ENCODE data around the gene CCDC12. TPM values are rescaled to one million over a fixed set of nuclear protein-coding genes. Genes with fewer than 3 reads are reported as not detected.

The CCDC12 gene
- total and polyA plus RNA-seq, 2 donors (not counting 1 experiment from before 2014, with no cell fraction given): 84.0 to 97.3 TPM

- no peak overlapping the region for H2AFZ ChIP-seq (ENCODE audit: insufficient read depth, low read depth, low read length, poor library complexity, severe bottlenecking)
- intact Hi-C loops (cut with micrococcal nuclease): loop anchor here (1.0 to 10.0 kb wide), 2 partner anchors 75 to 402 kb away; no protein-coding TSS in a partner anchor
- Mint-ChIP-seq H3K4me3 (no peak overlapping the region), H3K4me1 (peaks cover 52% of the 10 kb centered on the region), H3K9me3 (ENCODE audit: insufficient read depth) (no peaks in the 10 kb centered on the region), H3K27ac (peak overlapping the region; percentile 83), H3K27me3 (no peaks in the 10 kb centered on the region)
- H4K20me1 ChIP-seq (ENCODE audit: control insufficient read depth, insufficient read depth, low read length, poor library complexity, severe bottlenecking): peaks cover 41% of the 10 kb centered on the region
- ChIA-PET CTCF (interaction anchor here (0.7 to 13.6 kb wide), 21 partner anchors 9 to 452 kb away, joined by 3 to 146 read pairs (median 4); partner anchors contain the start of gene NBEAL2), POLR2A (interaction anchor here (0.5 to 1.1 kb wide), 2 partner anchors 10 to 242 kb away, joined by 3 read pairs; no protein-coding TSS in a partner anchor)
- H3K9me3 ChIP-seq (ENCODE audit: control extremely low read depth in 1 of 3, control insufficient read depth in 2 of 3, insufficient read depth in 1 of 3, low read length in 2 of 3): no peaks in the 10 kb centered on the region
- H3K27ac ChIP-seq (ENCODE audit: low read length in 2 of 2): peak overlapping the region in 1 of 2 donors; percentile 92
- TF ChIP-seq CTCF (IDR thresholded peaks at IDR 0.05) (no peak), EZH2 (IDR thresholded peaks at IDR 0.05; ENCODE audit: borderline replicate concordance, insufficient read depth, low read depth, low read length, poor library complexity, severe bottlenecking) (no peak)
- peaks cover 49 to 52% of the 10 kb centered on the region in 2 donors for H3K4me1 ChIP-seq (ENCODE audit: control insufficient read depth in 2 of 2, insufficient read depth in 2 of 2, low read length in 2 of 2)
- H3K36me3 ChIP-seq (replicated peaks in 1 of 2; ENCODE audit: control extremely low read depth in 1 of 2, control insufficient read depth in 1 of 2, extremely low read depth in 1 of 2, insufficient read depth in 2 of 2, low read length in 1 of 2): peaks cover 16 to 79% of the 10 kb centered on the region in 2 experiments
- peak overlapping the region; percentile 41 for H3K4me2 ChIP-seq (replicated peaks; ENCODE audit: low read depth, low read length, poor library complexity, severe bottlenecking)
- H3K9ac ChIP-seq (ENCODE audit: low read length): no peak overlapping the region
- ATAC-seq (ENCODE audit: low read depth) (no peak), DNase-seq (no peak)
- no peak overlapping the region for H3K4me3 ChIP-seq (ENCODE audit: control extremely low read depth in 1 of 5, extremely low read depth in 1 of 5, insufficient read depth in 1 of 5, low read depth in 2 of 5, low read length in 4 of 5)
- 98% methylated on average over 12 of the region's 16 CpGs for WGBS (ENCODE audit: insufficient coverage)
- no peaks in the 10 kb centered on the region for H3K27me3 ChIP-seq (replicated peaks in 1 of 4; ENCODE audit: control extremely low read depth in 1 of 4, control insufficient read depth in 3 of 4, insufficient read depth in 4 of 4, low read length in 3 of 4)
- peaks cover 47% of the 10 kb centered on the region for H3K79me2 ChIP-seq (ENCODE audit: control insufficient read depth, insufficient read depth, low read length)
Measured at GRCh38 chr3:46922871-46923558, 53.5 kb downstream of the CCDC12 start.

GRCh38 chr3:46922426-46922825, 54.1 kb downstream of the CCDC12 start:
- ChIA-PET CTCF (interaction anchor here (0.8 to 13.6 kb wide), 14 partner anchors 9 to 453 kb away, joined by 3 to 146 read pairs (median 7); partner anchors contain the start of gene NBEAL2), POLR2A (no interaction called here)
- H3K4me3 ChIP-seq (ENCODE audit: control extremely low read depth in 1 of 5, extremely low read depth in 1 of 5, insufficient read depth in 1 of 5, low read depth in 2 of 5, low read length in 4 of 5): no peak overlapping the region
- no peak overlapping the region for H3K4me2 ChIP-seq (replicated peaks; ENCODE audit: low read depth, low read length, poor library complexity, severe bottlenecking)
- H3K9me3 ChIP-seq (ENCODE audit: control extremely low read depth in 1 of 3, control insufficient read depth in 2 of 3, insufficient read depth in 1 of 3, low read length in 2 of 3): peaks cover 0 to 1% (median under 1%) of the 10 kb centered on the region in 3 donors
- intact Hi-C loops (cut with micrococcal nuclease): loop anchor here (10.0 kb wide), 1 partner anchor 402 kb away; no protein-coding TSS in a partner anchor
- H3K9ac ChIP-seq (ENCODE audit: low read length): no peak overlapping the region
- no peaks in the 10 kb centered on the region for H3K27me3 ChIP-seq (replicated peaks in 1 of 4; ENCODE audit: control extremely low read depth in 1 of 4, control insufficient read depth in 3 of 4, insufficient read depth in 4 of 4, low read length in 3 of 4)
- TF ChIP-seq CTCF (IDR thresholded peaks at IDR 0.05): no peak
- no peak for TF ChIP-seq EZH2 (IDR thresholded peaks at IDR 0.05; ENCODE audit: borderline replicate concordance, insufficient read depth, low read depth, low read length, poor library complexity, severe bottlenecking)
- no peak overlapping the region for H2AFZ ChIP-seq (ENCODE audit: insufficient read depth, low read depth, low read length, poor library complexity, severe bottlenecking)
- H3K9me3 Mint-ChIP-seq (ENCODE audit: insufficient read depth): peaks cover 3% of the 10 kb centered on the region
- peaks cover 16 to 84% of the 10 kb centered on the region in 2 experiments for H3K36me3 ChIP-seq (replicated peaks in 1 of 2; ENCODE audit: control extremely low read depth in 1 of 2, control insufficient read depth in 1 of 2, extremely low read depth in 1 of 2, insufficient read depth in 2 of 2, low read length in 1 of 2)
- H3K4me1 Mint-ChIP-seq: peaks cover 46% of the 10 kb centered on the region
- no peak for DNase-seq
- peaks cover 41% of the 10 kb centered on the region for H4K20me1 ChIP-seq (ENCODE audit: control insufficient read depth, insufficient read depth, low read length, poor library complexity, severe bottlenecking)
- H3K27ac Mint-ChIP-seq: peak overlapping the region; percentile 61
- H3K79me2 ChIP-seq (ENCODE audit: control insufficient read depth, insufficient read depth, low read length): peaks cover 47% of the 10 kb centered on the region
- H3K27me3 Mint-ChIP-seq: no peaks in the 10 kb centered on the region
- no peak for ATAC-seq (ENCODE audit: low read depth)
- WGBS (ENCODE audit: insufficient coverage): 100% methylated on average over 4 of the region's 4 CpGs
- peak overlapping the region in 1 of 2 donors; percentile 92 for H3K27ac ChIP-seq (ENCODE audit: low read length in 2 of 2)
- H3K4me3 Mint-ChIP-seq: no peak overlapping the region
- H3K4me1 ChIP-seq (ENCODE audit: control insufficient read depth in 2 of 2, insufficient read depth in 2 of 2, low read length in 2 of 2): peaks cover 43 to 46% of the 10 kb centered on the region in 2 donors

Measured in B cell (primary cell).